Stomach smooth muscle (tissue), 2 donors: ENCODE data around the gene LPP.
A peak's percentile ranks its signal among the peaks of the same experiment; 100 is the strongest.
"Not testable (repeated sequence)": the region's sequence is repeated elsewhere in the genome, so short reads cannot be mapped to it uniquely, and the experiment has no call there.

Source experiments
- H3K27ac ChIP-seq: one replicate; pipeline ENCODE4 v1.7.0; 2013; ENCODE audit warnings: mild to moderate bottlenecking, low read length, inconsistent platforms
- H3K27me3 ChIP-seq, 2 donors: one replicate each; pipeline ENCODE4 v1.7.0; 2013; ENCODE audit warnings: low read length in 2 of 2; ENCODE audit not compliant: insufficient read depth in 2 of 2, control insufficient read depth in 1 of 2
- H3K36me3 ChIP-seq, 2 donors: one replicate each; pipeline ENCODE4 v1.7.0; 2013; ENCODE audit warnings: low read length in 2 of 2; ENCODE audit not compliant: control insufficient read depth in 2 of 2, insufficient read depth in 2 of 2
- H3K4me1 ChIP-seq: one replicate; pipeline ENCODE4 v1.7.0; 2013; ENCODE audit warnings: low read length; ENCODE audit not compliant: control insufficient read depth, insufficient read depth
- H3K4me3 ChIP-seq, 2 donors: one replicate each; pipeline ENCODE4 v1.7.0; 2013; ENCODE audit warnings: low read length in 2 of 2
- H3K9ac ChIP-seq, 2 donors: one replicate each; pipeline ENCODE4 v1.7.0; 2013; ENCODE audit warnings: low read length in 2 of 2, mild to moderate bottlenecking in 1 of 2
- H3K9me3 ChIP-seq, 2 donors: one replicate each; pipeline ENCODE4 v1.7.0; 2013; ENCODE audit warnings: low read length in 2 of 2; ENCODE audit not compliant: control insufficient read depth in 2 of 2
- donor health status: healthy.
- donor health status: Pancreatic carcinoma.

LPP gene

GRCh38 chr3:188432802-188433520 is 279.0 kb downstream of the LPP start:
- H3K4me1 ChIP-seq: peaks cover 5% of the 10 kb centered on the region
- no peaks in the 10 kb centered on the region for H3K9me3 ChIP-seq
- H3K4me3 ChIP-seq: no peak overlapping the region
- no peaks in the 10 kb centered on the region for H3K36me3 ChIP-seq
- no peak overlapping the region for H3K27ac ChIP-seq
- no peak overlapping the region for H3K9ac ChIP-seq
- H3K27me3 ChIP-seq: no peaks in the 10 kb centered on the region

- Histone ChIP-seq H3K27me3 (no peaks in the 10 kb centered on the region), H3K9ac (no peak overlapping the region), H3K27ac (peak overlapping the region; percentile 8), H3K4me3 (no peak overlapping the region), H3K4me1 (peaks cover 5% of the 10 kb centered on the region), H3K9me3 (no peaks in the 10 kb centered on the region), H3K36me3 (no peaks in the 10 kb centered on the region)
These were observed 279.7 kb downstream of the LPP start for GRCh38 chr3:188433521-188434150.

GRCh38 chr3:188434594-188434993 is 280.6 kb downstream of the LPP start:
- no peak overlapping the region for H3K4me3 ChIP-seq
- peaks cover 8% of the 10 kb centered on the region for H3K4me1 ChIP-seq
- no peaks in the 10 kb centered on the region for H3K36me3 ChIP-seq
- H3K27me3 ChIP-seq: no peaks in the 10 kb centered on the region
- no peak overlapping the region for H3K27ac ChIP-seq
- H3K9me3 ChIP-seq: no peaks in the 10 kb centered on the region
- H3K9ac ChIP-seq: no peak overlapping the region

- peaks cover 9% of the 10 kb centered on the region for H3K4me1 ChIP-seq
- no peaks in the 10 kb centered on the region for H3K9me3 ChIP-seq
- H3K27ac ChIP-seq: no peak overlapping the region
- H3K27me3 ChIP-seq: no peaks in the 10 kb centered on the region
- H3K36me3 ChIP-seq: no peaks in the 10 kb centered on the region
- H3K9ac ChIP-seq: no peak overlapping the region
- no peak overlapping the region for H3K4me3 ChIP-seq
These were observed 281.3 kb downstream of the LPP start for GRCh38 chr3:188435266-188435665.

GRCh38 chr3:188437926-188438325 is 284.0 kb downstream of the LPP start:
- H3K27me3 ChIP-seq: no peaks in the 10 kb centered on the region

GRCh38 chr3:188439080-188439479 is 285.1 kb downstream of the LPP start:
- H3K4me1 ChIP-seq: peaks cover 7% of the 10 kb centered on the region
- H3K27me3 ChIP-seq: no peaks in the 10 kb centered on the region
- no peak overlapping the region for H3K27ac ChIP-seq
- no peaks in the 10 kb centered on the region for H3K9me3 ChIP-seq
- no peak overlapping the region for H3K9ac ChIP-seq
- H3K36me3 ChIP-seq: no peaks in the 10 kb centered on the region
- H3K4me3 ChIP-seq: no peak overlapping the region

More at GRCh38 chr3:188437926-188438325, 284.0 kb downstream of the LPP start:
- no peaks in the 10 kb centered on the region for H3K36me3 ChIP-seq
- H3K27ac ChIP-seq: no peak overlapping the region
- H3K9me3 ChIP-seq: no peaks in the 10 kb centered on the region
- peaks cover 7% of the 10 kb centered on the region for H3K4me1 ChIP-seq
- no peak overlapping the region for H3K9ac ChIP-seq
- H3K4me3 ChIP-seq: no peak overlapping the region

GRCh38 chr3:188440340-188440972 is 286.5 kb downstream of the LPP start:
- Histone ChIP-seq H3K27me3 (no peaks in the 10 kb centered on the region), H3K9me3 (no peaks in the 10 kb centered on the region), H3K4me1 (peaks cover 5% of the 10 kb centered on the region), H3K4me3 (no peak overlapping the region), H3K36me3 (no peaks in the 10 kb centered on the region), H3K9ac (no peak overlapping the region), H3K27ac (no peak overlapping the region)

GRCh38 chr3:188442430-188442829 is 288.5 kb downstream of the LPP start:
- Histone ChIP-seq H3K27me3 (no peaks in the 10 kb centered on the region), H3K27ac (no peak overlapping the region), H3K4me1 (peaks cover 5% of the 10 kb centered on the region), H3K36me3 (no peaks in the 10 kb centered on the region), H3K9ac (no peak overlapping the region), H3K9me3 (no peaks in the 10 kb centered on the region), H3K4me3 (no peak overlapping the region)

- not testable (repeated sequence) for H3K4me1 ChIP-seq, H3K36me3 ChIP-seq, H3K27ac ChIP-seq, H3K9me3 ChIP-seq, H3K4me3 ChIP-seq, H3K27me3 ChIP-seq, H3K9ac ChIP-seq
These were observed 291.2 kb downstream of the LPP start for GRCh38 chr3:188445175-188445574.

GRCh38 chr3:188446014-188446413 is 292.1 kb downstream of the LPP start:
- no peaks in the 10 kb centered on the region for H3K36me3 ChIP-seq
- no peak overlapping the region for H3K9ac ChIP-seq
- H3K9me3 ChIP-seq: no peaks in the 10 kb centered on the region
- no peak overlapping the region for H3K4me3 ChIP-seq
- H3K27me3 ChIP-seq: no peaks in the 10 kb centered on the region
- H3K27ac ChIP-seq: no peak overlapping the region
- no peaks in the 10 kb centered on the region for H3K4me1 ChIP-seq

GRCh38 chr3:188446766-188447165 is 292.8 kb downstream of the LPP start:
- no peaks in the 10 kb centered on the region for H3K27me3 ChIP-seq
- no peaks in the 10 kb centered on the region for H3K36me3 ChIP-seq
- no peak overlapping the region for H3K27ac ChIP-seq

More at GRCh38 chr3:188446766-188447165, 292.8 kb downstream of the LPP start:
- H3K4me3 ChIP-seq: no peak overlapping the region
- no peaks in the 10 kb centered on the region for H3K9me3 ChIP-seq
- peaks cover 4% of the 10 kb centered on the region for H3K4me1 ChIP-seq
- no peak overlapping the region for H3K9ac ChIP-seq
